ENCODE data around the gene SLC9A5.

DNA sequence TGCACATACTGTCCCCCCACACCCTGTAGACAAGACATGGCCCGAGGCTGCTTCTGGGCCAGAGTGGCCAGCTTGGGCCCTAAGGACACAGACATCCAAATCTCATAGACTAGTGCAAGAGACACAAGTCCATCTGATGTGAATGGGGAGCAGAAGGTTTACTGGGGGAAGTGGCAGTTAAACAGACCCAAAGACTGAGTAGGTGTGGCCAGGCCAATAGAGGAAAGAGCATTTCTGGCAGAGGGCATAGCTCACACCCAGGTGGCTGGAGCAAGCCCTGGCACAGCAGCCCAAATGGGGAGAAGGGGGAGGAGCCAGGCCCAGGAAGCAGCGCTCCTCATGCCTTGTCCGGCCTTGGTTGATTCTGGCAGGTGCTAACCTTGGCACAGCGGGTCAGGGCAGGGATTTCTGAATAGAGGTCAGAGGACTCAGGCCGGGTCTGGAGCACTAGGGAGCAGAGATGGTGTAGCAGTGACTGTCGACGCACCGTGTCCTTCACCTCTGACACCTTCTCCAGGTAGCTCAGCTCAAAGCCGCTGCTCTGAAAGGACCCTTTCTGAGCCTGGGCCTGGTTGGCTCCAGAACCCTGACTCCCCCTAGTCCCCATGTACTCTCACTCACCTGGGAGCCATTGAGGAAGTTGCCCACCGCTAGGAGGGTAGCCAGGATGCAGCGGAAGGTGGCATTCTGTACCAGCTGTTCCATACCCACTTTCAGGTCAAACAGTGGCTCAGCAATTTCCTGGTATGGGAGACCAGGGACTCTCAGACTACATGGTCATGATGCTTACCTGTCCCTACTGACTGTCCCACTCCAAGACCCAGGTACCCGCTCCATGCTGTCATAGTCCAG, 17.7 kb upstream of the SLC9A5 start:
- no peak for TF ChIP-seq YY1 (IDR thresholded peaks at IDR 0.05; ENCODE audit: insufficient read depth, insufficient read length)
- TF ChIP-seq SUZ12 (IDR thresholded peaks at IDR 0.05; ENCODE audit: extremely low read depth, insufficient read depth, insufficient read length), result no peak
